Frontal cortex (tissue), 4 donors: Measurements from ENCODE around the gene ENOX1. TPM values are rescaled to one million over a fixed set of nuclear protein-coding genes. Genes with fewer than 3 reads are reported as not detected.
A peak's percentile ranks its signal among the peaks of the same experiment; 100 is the strongest.

Experiments used
- DNase-seq, 2 donors: peaks; one replicate each; pipeline ENCODE4 v3.0.0; 2012; ENCODE audit warnings: low spot score in 2 of 2
- FAIRE-seq: peaks from 2 replicates; lab custom pipeline; 2012; peaks lifted over from hg19 to GRCh38; lab: Jason Lieb, UNC
- total RNA-seq: library from RNA; depleted of rRNA; stranded (reverse); fragments of >200 nt; gene quantifications from one replicate; pipeline ENCODE4 v1.2.3, GENCODE V29; 2014
- donor health status: control.
- donor health status: control.
- donor health status: control.

The ENOX1 gene
- total RNA-seq, 1 donor from 2014 or later = 50.5 TPM

DNA sequence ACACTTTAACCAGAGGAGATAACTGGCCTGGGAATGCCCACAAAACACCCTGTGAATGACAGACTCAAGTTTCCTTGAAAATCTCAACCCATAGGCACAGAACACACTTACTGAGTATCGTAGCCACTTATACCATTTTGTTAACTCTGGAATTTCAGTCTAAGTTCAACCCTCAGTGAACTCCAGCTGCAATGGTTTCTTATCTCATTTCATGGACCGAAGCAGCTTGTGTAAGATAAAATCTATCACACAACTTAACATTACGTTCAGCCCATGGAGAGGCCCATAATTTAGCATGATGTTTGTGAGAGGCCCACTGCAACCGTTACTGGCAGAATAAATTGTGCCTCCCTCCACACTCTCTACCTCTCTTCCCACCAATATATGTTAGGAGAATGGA is 440.3 kb downstream of the ENOX1 start:
- no peak for DNase-seq
- FAIRE-seq = no peak

DNA sequence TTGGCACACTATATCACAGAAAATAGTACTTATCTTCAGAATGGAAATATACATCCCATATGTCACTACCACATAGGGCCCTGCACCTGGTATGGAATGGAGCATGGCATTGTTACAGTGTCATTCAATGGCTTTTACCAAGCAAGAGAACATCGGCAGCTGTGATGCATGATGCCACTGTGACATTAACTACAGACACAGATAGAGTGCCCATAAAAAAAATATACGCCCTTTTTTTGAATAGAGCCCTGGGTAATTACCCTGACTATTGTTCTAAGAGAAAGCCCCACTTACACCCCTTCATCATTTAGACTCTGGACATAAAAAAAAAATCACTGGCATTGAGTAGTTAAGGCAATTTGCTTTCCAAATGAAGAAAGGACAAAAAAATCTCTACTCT is 443.1 kb downstream of the ENOX1 start:
- DNase-seq (no peak), FAIRE-seq (no peak)

DNA sequence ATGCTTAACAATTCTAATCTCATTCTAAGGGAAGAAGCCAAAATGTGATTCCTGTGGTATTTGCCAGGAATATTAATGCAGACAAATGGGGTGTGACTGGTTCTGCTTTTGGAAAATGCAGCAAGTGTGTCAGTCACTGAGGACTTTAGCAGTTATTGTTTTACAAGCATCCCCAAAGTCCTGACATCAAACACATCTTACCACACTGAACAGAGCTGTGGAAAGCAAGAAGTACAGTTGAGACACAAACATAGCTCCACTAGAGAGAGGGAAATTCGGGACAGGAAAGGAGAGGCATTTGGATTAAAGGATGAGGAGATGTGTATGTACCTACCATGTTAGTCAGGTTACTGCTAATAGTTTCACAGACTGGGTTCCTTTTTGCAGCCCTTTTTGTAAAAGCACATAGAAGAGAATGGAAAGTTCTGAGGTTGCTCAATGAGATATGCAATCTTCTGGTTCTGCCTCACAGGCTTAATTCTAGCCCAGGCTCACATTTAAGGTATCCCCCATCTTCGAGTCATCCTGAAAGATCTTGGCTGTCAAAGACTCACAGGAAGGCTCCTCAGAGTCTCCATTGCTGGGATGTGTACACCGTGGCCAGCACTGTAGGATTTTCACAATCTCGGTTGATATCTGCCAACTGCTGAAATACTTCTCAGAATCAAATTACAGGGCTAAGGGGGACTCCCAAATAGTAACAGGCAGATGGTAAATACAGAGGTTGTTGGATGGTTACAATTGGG is 446.8 kb downstream of the ENOX1 start:
- DNase-seq (no peak), FAIRE-seq (no peak)

- no peak for FAIRE-seq
- no peak for DNase-seq
These were observed 447.5 kb downstream of the ENOX1 start for GRCh38 chr13:43339145-43339804.

GRCh38 chr13:43335764-43336163 is 451.0 kb downstream of the ENOX1 start:
- FAIRE-seq = no peak

GRCh38 chr13:43333176-43333575 is 453.6 kb downstream of the ENOX1 start:
- FAIRE-seq (no peak), DNase-seq (no peak)

More at GRCh38 chr13:43335764-43336163, 451.0 kb downstream of the ENOX1 start:
- no peak for DNase-seq

GRCh38 chr13:43331672-43332071 is 455.1 kb downstream of the ENOX1 start:
- FAIRE-seq (no peak), DNase-seq (peak in 1 of 2 donors; percentile 27)

- DNase-seq (no peak), FAIRE-seq (no peak)
These were observed 457.1 kb downstream of the ENOX1 start for GRCh38 chr13:43329702-43330101.

GRCh38 chr13:43328907-43329306 is 457.9 kb downstream of the ENOX1 start:
- no peak for FAIRE-seq
- DNase-seq = no peak

- DNase-seq (no peak), FAIRE-seq (peak; percentile 23)
These were observed 460.7 kb downstream of the ENOX1 start for GRCh38 chr13:43326100-43326499.

DNA sequence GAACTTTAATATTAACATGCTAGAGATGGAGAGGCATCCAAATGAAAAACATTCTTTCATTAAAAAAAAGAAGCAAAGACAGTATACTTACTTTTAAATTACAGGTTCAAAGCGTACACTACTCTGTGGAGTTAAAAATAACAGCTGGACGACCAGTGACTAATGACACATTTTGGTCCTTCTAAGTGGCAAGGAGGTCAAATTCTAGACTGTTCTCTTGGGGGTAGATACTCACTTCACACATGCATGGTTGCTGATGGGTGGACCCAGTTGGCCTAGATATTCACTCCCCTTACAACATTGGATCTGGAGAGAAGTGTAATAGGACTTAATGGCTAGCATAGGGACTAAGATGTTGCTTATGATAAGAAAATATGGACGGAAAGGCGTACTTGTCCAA is 461.1 kb downstream of the ENOX1 start:
- DNase-seq = no peak
- FAIRE-seq = no peak

GRCh38 chr13:43324129-43324528 is 462.6 kb downstream of the ENOX1 start:
- FAIRE-seq (no peak), DNase-seq (no peak)

GRCh38 chr13:43319617-43320444 is 466.9 kb downstream of the ENOX1 start:
- FAIRE-seq (no peak), DNase-seq (no peak)

DNA sequence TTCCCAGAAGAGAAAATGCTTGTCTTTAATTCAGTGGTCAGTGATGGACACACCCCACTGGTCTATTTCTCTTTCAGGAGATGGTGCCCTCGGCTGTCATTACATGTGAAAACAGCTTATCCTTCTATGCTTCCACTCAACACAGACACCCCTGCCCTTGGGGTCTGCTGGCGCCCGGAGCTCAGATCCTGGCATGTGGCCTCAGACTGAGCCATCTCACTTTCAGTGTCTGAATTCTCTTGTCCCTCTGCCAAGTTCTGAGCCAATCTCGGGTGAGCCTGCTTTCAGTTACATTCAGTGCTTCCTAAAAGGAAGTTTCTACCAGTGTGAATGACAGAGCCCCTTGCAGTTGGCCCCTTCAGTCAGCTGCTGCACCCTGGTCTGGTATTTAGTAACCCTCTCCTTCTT is 469.8 kb downstream of the ENOX1 start:
- no peak for FAIRE-seq

DNA sequence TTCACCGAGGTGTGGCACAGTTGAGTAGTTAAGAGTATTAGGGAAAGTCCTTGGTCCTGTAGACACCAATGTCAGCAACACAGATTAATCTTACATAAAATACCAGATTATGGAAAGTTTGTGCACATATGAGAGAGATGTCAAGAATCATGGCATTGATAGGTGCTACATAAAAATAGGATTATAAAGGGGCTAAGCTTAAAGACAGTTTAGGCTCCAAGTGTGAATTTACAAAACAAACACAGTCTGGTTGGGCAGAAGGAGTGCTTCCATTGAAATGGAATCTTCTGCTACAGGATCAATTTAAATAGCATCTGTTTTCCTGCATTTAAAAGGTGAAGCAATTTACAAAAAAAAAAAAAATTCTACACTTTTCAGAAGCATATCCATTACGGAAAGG is 470.5 kb downstream of the ENOX1 start:
- DNase-seq (no peak), FAIRE-seq (no peak)

More for the DNA sequence above, 469.8 kb downstream of the ENOX1 start:
- peak in 1 of 2 donors; percentile 26 for DNase-seq

DNA sequence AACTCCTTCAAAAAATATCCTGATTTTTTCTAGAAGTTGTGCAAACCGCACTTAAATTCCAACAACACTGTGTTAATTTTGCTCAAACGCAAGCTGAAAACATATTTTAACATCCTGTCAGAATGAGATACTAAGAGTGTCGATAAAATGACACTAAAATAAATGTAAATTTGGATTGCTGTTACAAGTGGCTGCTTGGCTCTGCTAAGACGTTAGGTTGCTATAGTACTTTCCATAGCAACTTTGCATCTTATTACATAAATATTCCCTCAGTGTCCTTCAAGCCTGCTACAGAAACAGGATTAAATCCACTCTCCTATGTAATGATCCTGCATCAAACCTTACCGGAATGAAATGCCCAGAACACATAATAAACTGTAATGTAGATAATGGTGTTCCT is 471.2 kb downstream of the ENOX1 start:
- FAIRE-seq (no peak), DNase-seq (no peak)

DNA sequence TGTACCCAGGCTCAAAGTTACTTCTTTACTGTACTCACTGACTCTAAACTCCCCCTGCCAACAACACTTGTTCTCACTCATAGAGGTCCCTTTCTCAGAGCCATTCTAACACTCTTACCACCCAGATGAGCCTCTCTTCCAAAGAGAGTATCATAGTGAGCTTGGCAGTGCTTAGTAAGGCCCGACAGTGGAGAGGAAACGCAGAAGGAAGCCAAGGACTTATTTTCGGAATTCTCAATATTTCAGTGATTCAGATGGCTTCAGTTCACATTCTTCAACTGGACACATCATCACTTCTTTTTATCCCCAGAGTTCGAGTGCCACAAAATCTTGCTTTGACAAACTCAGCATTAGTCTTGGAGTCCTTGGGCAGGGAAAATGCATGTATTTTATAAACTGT is 477.5 kb downstream of the ENOX1 start:
- no peak for DNase-seq

GRCh38 chr13:43307921-43308433 is 478.8 kb downstream of the ENOX1 start:
- peak in 1 of 2 donors; percentile 25 for DNase-seq
- FAIRE-seq = no peak

More for the DNA sequence above, 477.5 kb downstream of the ENOX1 start:
- no peak for FAIRE-seq

DNA sequence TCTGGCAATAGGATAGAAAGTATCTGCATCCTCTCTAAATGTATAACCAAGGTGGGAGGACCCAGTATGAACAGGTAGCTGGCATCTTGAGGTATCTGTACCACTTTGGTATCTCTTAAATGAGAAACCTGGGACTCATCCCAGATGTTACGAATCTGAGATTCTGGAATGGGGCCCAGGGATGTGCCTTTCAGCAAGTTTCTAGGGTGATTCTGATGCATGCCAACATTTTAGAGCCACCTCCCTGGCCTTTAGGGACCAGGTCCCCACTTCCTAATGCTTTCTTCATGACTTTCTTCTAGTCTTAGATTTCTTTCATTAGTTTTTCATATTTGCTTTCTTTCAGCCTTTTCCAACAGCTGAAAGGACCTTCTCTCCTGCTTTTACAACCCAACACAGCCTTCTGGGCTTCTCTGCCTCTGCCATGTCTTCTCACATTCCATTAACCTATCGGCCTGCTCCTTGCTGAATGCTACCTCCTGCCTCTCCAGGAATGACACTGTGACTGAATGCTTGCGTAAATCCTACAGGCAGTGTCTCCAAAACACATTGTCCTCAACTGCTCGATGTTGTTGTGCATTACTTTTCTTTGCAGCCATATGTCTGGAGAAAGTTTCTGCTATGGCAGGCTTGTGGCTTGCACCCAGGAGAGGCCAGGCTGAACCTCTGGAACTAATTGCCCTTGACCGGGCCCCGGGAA is 479.4 kb downstream of the ENOX1 start:
- FAIRE-seq = no peak
- DNase-seq = no peak

DNA sequence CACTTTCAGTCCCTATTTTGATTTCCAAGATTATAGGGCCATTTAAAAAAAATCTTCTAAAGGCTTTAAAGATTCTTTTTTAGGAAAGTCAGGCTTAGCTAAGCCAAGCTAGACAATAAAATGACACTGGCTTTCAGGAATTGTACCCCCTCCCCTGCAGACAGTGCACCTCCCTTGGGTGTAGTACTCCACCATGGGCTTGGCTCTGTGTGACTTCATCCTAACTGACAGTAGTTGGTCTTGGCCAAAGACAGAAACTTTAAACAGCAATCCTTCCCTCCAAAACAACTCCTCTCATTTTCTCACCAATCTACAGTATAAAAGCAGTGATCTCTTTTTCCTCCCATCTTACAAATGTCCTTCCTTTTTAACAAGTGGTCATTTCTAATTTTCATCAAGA is 480.4 kb downstream of the ENOX1 start:
- DNase-seq (no peak), FAIRE-seq (no peak)
